Dermis microvascular lymphatic vessel endothelial cell (primary cell): Measurements from ENCODE around the gene NMNAT3. TPM values are rescaled to one million over a fixed set of nuclear protein-coding genes. Genes with fewer than 3 reads are reported as not detected.

Experiments
- DNase-seq, 2 donors: peaks; one replicate each; pipeline versions ENCODE4 v3.0.0 to v3.0.0-alpha.2; 2010; ENCODE audit warnings: low read depth in 2 of 2
- total RNA-seq: library from RNA; depleted of rRNA; stranded (reverse); fragments of >200 nt; gene quantifications from 2 replicates; pipeline ENCODE4 v1.2.1, GENCODE V29; 2014

NMNAT3 gene
- total RNA-seq, 1 donor from 2014 or later = 0.77 TPM

DNA sequence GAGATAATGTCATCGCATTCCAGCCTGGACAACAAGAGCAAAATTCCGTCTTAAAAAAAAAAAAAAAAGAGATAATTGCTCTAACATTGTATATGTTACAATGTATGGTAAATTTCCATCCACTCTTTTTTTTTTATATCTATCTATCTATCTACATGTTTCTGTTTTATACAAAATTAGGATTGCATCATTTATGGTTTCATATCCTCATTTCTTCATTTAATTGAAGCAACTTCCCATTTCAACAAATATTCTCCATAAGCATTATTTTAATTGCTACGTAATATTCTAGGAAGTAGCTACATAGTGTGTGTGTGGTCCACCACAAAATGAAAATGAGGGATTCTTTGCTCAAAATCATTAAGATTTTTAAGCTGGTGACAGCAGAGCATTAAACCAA, 156.6 kb downstream of the NMNAT3 start:
- no peak for DNase-seq

DNA sequence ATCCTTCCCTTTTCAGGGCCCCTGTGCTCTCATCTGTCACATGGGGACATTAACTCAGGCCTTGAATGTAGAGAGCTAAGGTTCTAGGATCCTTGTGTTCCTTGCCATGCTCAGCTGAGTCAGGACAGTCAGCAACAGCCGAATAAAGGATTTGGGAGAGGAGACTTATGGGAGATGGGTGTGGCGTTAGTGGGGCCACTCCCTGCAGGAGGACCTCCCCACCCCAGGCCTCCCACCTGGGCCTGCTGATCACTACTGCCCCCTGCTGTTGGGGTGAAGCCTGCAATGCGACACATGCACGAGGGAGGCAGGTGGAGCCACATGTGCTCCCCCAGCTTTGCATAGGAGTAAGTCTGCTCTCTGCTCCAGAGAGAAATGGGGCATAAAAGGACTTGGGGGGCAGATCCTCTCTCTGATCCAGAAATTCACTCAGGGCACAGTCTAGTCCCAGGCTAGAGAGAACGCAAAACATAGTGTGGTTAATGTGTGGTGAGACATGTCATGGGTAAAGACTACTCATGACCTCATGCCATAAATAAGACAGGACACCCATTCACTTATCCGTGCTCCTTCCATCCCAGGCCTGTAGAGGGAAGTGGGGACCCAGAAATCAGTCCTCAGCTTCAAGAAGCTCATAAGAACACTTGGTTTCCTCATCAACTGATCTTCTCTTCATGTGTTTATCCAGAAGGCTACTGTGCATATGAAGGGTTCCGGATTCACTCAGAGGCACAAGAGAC, 157.6 kb downstream of the NMNAT3 start:
- DNase-seq = no peak

DNA sequence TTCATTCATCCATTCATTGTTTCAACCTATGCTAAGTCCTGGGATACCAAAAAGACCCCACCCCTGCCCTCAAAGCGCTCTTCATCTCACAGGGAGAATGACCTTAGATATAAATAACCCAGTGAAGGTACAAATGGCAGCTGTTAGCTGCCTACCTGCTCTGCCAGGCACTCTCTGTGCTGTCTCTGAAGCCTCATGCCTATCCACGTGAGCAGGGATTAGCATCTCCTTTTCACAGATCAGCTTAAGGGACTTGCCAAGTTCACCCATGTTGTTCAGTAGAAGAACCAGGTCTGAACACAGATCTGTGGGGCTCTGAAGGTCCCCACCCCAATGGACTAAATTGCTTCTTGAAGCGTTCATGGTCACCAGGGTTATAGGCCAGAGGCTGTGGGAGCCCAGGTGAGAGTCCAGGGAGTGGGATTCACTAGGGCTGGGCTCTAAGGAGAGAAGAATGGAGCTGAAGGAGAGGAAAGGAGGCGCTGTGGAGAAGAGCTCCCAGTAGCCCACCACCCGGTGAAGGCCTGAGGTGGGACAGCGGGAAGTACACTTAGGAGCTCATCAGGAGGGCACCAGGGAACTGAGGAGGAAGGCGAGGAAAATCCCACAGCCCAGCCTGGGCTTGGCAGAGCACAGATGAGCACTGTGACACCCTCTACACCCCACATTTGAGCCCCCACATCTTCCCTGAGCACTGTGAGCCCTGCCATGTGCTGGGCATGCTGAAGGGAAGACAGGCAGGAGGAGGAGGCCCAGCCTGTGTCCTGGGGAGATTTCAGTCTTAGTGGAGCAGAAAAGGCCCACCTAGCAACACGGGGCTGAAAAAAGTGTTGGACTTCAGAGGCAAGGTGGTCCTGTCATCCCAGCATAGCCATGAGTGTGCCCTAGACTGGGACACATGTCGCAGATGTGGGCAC, 158.6 kb downstream of the NMNAT3 start:
- no peak for DNase-seq

DNA sequence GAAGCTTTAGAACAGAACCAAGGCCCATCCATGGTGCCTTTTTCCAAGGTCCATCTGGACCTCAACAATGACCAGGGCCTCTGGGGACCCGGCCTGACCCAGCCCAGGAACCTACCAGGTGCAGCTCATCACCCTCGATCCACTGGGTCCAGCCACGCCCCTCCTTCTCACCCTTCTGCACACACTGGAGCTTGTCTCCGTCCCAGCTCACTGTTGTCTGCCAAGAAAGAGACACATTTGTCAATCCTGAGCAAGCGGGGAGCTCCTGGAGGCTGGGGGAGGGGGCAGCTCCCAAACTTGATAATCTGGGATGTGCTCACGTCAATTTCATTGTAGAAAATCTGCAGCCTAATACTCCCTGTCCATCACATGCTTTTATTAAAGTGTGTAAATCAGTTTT, 159.5 kb downstream of the NMNAT3 start:
- DNase-seq = no peak

DNA sequence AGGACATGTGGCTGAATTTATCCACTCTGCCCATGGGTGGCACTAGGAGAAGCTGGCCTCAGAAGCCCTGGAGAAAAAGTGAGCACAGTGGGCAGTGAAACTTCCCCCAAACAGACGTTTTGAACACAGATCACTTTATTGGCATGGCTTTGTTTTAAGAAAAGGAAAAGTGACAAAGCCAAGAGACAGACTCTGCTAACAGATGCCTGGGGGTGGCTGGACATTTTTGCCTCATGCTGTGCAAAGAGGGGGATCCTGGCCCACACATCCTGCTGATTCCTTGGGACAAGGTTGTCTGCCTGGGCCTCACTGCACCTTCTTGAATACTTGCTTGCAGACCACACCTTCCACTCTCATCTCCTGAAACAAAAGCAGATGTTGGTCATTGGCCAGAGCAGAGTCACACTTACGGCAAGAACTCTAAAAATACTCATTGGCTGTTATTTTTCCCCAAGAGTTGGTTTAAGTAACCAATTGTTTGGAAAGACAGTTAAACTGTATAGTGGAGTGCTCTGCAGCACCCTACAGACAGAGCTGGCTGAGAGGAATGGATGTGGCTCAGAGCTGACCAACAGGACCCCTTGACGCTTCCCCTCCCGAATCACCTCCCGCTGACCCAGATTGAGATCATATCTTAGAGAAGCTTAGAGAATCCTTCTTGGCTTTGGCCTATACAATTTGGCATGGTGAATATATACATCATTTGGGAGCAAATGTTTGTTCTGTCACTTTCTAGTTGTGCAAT, 160.3 kb downstream of the NMNAT3 start:
- DNase-seq = no peak

DNA sequence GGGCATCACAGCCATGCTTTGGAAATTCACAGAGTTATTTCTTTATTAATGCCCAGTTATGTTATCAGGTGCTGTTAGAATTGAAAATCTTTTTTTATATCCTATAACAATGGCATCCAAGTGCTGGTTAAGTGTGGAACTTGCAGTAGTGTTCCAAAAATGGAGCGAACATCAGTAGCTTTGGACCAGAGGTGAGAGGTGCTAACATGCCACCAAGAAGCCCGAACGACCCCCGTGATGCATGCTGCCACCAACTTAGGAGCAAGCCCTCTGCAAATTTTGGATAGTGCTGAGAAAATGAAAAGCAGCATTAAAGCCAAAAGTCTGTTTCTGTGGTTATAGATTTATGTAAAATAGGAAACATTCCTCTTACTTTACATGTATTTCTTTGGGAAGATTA, 163.0 kb downstream of the NMNAT3 start:
- no peak for DNase-seq

Other genes with a start within 250 kb of the NMNAT3 start
- gene RBP2, start 201.5 kb downstream of the NMNAT3 start, total RNA-seq = not detected in 2 replicates
- gene RBP1, start 138.2 kb downstream of the NMNAT3 start, total RNA-seq = 41.8 and 262 TPM in 2 replicates